Rectal smooth muscle tissue (tissue), 1 donor: Measurements from ENCODE around the gene USO1.
"Not testable (repeated sequence)": the region's sequence is repeated elsewhere in the genome, so short reads cannot be mapped to it uniquely, and the experiment has no call there.

Experiments used
- H3K27ac ChIP-seq: one replicate; pipeline ENCODE4 v1.7.0; 2013; ENCODE audit warnings: low read depth, low read length, inconsistent platforms
- H3K27me3 ChIP-seq: one replicate; pipeline ENCODE4 v1.7.0; 2013; ENCODE audit warnings: low read length; ENCODE audit not compliant: control insufficient read depth, insufficient read depth
- H3K36me3 ChIP-seq: one replicate; pipeline ENCODE4 v1.7.0; 2013; ENCODE audit warnings: low read length; ENCODE audit not compliant: control insufficient read depth, insufficient read depth
- H3K4me1 ChIP-seq: one replicate; pipeline ENCODE4 v1.7.0; 2013; ENCODE audit warnings: low read length; ENCODE audit not compliant: control insufficient read depth, insufficient read depth
- H3K4me3 ChIP-seq: one replicate; pipeline ENCODE4 v1.7.0; 2013; ENCODE audit warnings: low read length
- H3K9ac ChIP-seq: one replicate; pipeline ENCODE4 v1.7.0; 2013; ENCODE audit warnings: low read length

USO1 gene

GRCh38 chr4:75834095-75834771, 109.9 kb downstream of the USO1 start:
- H3K9ac ChIP-seq, result no peak overlapping the region

GRCh38 chr4:75834772-75835154, 110.4 kb downstream of the USO1 start:
- Histone ChIP-seq H3K36me3 (no peaks in the 10 kb centered on the region), H3K27me3 (no peaks in the 10 kb centered on the region), H3K4me3 (no peak overlapping the region), H3K4me1 (no peaks in the 10 kb centered on the region), H3K9ac (no peak overlapping the region), H3K27ac (no peak overlapping the region)

More at GRCh38 chr4:75834095-75834771, 109.9 kb downstream of the USO1 start:
- Histone ChIP-seq H3K4me1 (no peaks in the 10 kb centered on the region), H3K27me3 (no peaks in the 10 kb centered on the region), H3K4me3 (no peak overlapping the region), H3K36me3 (no peaks in the 10 kb centered on the region), H3K27ac (no peak overlapping the region)

GRCh38 chr4:75841641-75842520, 117.5 kb downstream of the USO1 start:
- no peaks in the 10 kb centered on the region for H3K4me1 ChIP-seq
- no peak overlapping the region for H3K27ac ChIP-seq

GRCh38 chr4:75843596-75843995, 119.2 kb downstream of the USO1 start:
- no peak overlapping the region for H3K4me3 ChIP-seq
- H3K27me3 ChIP-seq, result no peaks in the 10 kb centered on the region
- no peak overlapping the region for H3K27ac ChIP-seq
- no peaks in the 10 kb centered on the region for H3K4me1 ChIP-seq
- H3K36me3 ChIP-seq, result no peaks in the 10 kb centered on the region
- H3K9ac ChIP-seq, result no peak overlapping the region

More at GRCh38 chr4:75841641-75842520, 117.5 kb downstream of the USO1 start:
- no peaks in the 10 kb centered on the region for H3K27me3 ChIP-seq
- H3K9ac ChIP-seq, result no peak overlapping the region
- no peaks in the 10 kb centered on the region for H3K36me3 ChIP-seq
- H3K4me3 ChIP-seq, result no peak overlapping the region

GRCh38 chr4:75844151-75844662, 119.8 kb downstream of the USO1 start:
- H3K4me3 ChIP-seq, result no peak overlapping the region
- H3K4me1 ChIP-seq, result no peaks in the 10 kb centered on the region
- no peak overlapping the region for H3K9ac ChIP-seq
- no peaks in the 10 kb centered on the region for H3K36me3 ChIP-seq
- H3K27ac ChIP-seq, result no peak overlapping the region
- H3K27me3 ChIP-seq, result no peaks in the 10 kb centered on the region

- Histone ChIP-seq H3K4me1 (no peaks in the 10 kb centered on the region), H3K4me3 (no peak overlapping the region), H3K27ac (no peak overlapping the region), H3K9ac (no peak overlapping the region), H3K27me3 (no peaks in the 10 kb centered on the region), H3K36me3 (no peaks in the 10 kb centered on the region)
Measured at GRCh38 chr4:75845992-75846391, 121.6 kb downstream of the USO1 start.

GRCh38 chr4:75848171-75848760, 123.9 kb downstream of the USO1 start:
- not testable (repeated sequence) for H3K4me3 ChIP-seq, H3K9ac ChIP-seq, H3K27ac ChIP-seq, H3K4me1 ChIP-seq, H3K36me3 ChIP-seq, H3K27me3 ChIP-seq

GRCh38 chr4:75848891-75849290, 124.5 kb downstream of the USO1 start:
- no peak overlapping the region for H3K27ac ChIP-seq
- H3K9ac ChIP-seq, result no peak overlapping the region
- H3K4me1 ChIP-seq, result no peaks in the 10 kb centered on the region
- no peaks in the 10 kb centered on the region for H3K36me3 ChIP-seq
- H3K4me3 ChIP-seq, result no peak overlapping the region
- no peaks in the 10 kb centered on the region for H3K27me3 ChIP-seq

GRCh38 chr4:75849461-75849860, 125.1 kb downstream of the USO1 start:
- Histone ChIP-seq H3K27ac (no peak overlapping the region), H3K9ac (no peak overlapping the region), H3K4me3 (no peak overlapping the region), H3K36me3 (no peaks in the 10 kb centered on the region), H3K27me3 (no peaks in the 10 kb centered on the region), H3K4me1 (no peaks in the 10 kb centered on the region)

GRCh38 chr4:75858721-75859120, 134.3 kb downstream of the USO1 start:
- Histone ChIP-seq H3K27me3 (no peaks in the 10 kb centered on the region), H3K9ac (no peak overlapping the region), H3K4me1 (no peaks in the 10 kb centered on the region), H3K27ac (no peak overlapping the region), H3K4me3 (no peak overlapping the region), H3K36me3 (no peaks in the 10 kb centered on the region)

- no peak overlapping the region for H3K27ac ChIP-seq
- no peaks in the 10 kb centered on the region for H3K27me3 ChIP-seq
- no peak overlapping the region for H3K9ac ChIP-seq
- H3K4me3 ChIP-seq, result no peak overlapping the region
- no peaks in the 10 kb centered on the region for H3K4me1 ChIP-seq
- no peaks in the 10 kb centered on the region for H3K36me3 ChIP-seq
Measured at GRCh38 chr4:75860606-75861005, 136.2 kb downstream of the USO1 start.
